Left cardiac atrium (tissue), 4 donors: ENCODE measurements around the gene FRMPD4. TPM values are rescaled to one million over a fixed set of nuclear protein-coding genes. Genes with fewer than 3 reads are reported as not detected.
A peak's percentile ranks its signal among the peaks of the same experiment; 100 is the strongest.

Experiments used
- ATAC-seq, 2 donors: fragments of 200-7000 bp; cut with Tn5 transposase; one replicate each; pipeline ENCODE4 v1.9.1; 2020; ENCODE audit warnings: mild to moderate bottlenecking in 2 of 2, moderate library complexity in 2 of 2
- DNase-seq: peaks from one replicate; pipeline ENCODE4 v3.0.0-alpha.2; 2020
- intact Hi-C, 2 donors: fragments of 100-400 bp; cut with DNase I; formaldehyde crosslinking; loops; one replicate each; pipeline versions ENCODE4 v1.14.1 to v1.15.1; 2022 to 2023
- total RNA-seq, 2 donors: library from RNA; stranded (reverse); fragmentation: NEBNext Ultra II Directional; extraction: Animal tissue kit (Norgen Biotek cat#: 25700); gene quantifications; one replicate each; pipeline ENCODE4 v1.2.1, GENCODE V29; 2021
- donor health status: DM: no; HTN: yes; CAD: no.
- donor health status: DM: no; HTN: yes; CAD: no; lungs with severe emphysema.
- donor health status: DM: yes; HTN: yes; CAD: no.
- donor health status: Dilated cardiomyopathy.

Gene FRMPD4
- total RNA-seq, 2 donors from 2014 or later = 0.52 to 0.77 TPM

GRCh38 chrX:12197030-12197429, 58.8 kb downstream of the FRMPD4 start:
- ATAC-seq (no peak), DNase-seq (no peak)
- intact Hi-C loops = no loop called here

DNA sequence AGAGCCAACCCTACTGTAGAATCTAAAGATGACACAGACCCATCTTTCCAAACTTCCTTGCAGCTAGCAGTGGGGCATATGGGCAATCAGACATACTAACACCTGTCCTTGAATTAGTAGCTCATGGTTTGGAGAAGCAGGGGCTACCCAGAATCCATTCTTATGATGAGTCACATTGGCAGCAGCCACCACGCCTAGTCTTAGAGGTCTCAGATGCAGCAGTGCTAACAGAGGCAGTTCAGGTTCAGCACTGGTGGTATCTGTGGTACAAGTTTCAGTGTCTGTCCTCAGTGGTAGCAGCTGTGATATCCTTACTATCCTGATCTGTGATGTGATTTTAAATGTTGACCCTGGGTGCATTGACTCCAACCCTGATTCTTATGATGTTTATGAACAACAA, 68.1 kb downstream of the FRMPD4 start:
- intact Hi-C loops = no loop called here
- DNase-seq (no peak), ATAC-seq (no peak)

- peak; percentile 37 for DNase-seq
- intact Hi-C loops = no loop called here
- peak in 1 of 2 donors; percentile 81 for ATAC-seq
Measured at GRCh38 chrX:12210196-12210815, 72.0 kb downstream of the FRMPD4 start.

- ATAC-seq = peak in 1 of 2 donors; percentile 19
- DNase-seq = no peak
- intact Hi-C loops = no loop called here
Measured at GRCh38 chrX:12210971-12211370, 72.7 kb downstream of the FRMPD4 start.

DNA sequence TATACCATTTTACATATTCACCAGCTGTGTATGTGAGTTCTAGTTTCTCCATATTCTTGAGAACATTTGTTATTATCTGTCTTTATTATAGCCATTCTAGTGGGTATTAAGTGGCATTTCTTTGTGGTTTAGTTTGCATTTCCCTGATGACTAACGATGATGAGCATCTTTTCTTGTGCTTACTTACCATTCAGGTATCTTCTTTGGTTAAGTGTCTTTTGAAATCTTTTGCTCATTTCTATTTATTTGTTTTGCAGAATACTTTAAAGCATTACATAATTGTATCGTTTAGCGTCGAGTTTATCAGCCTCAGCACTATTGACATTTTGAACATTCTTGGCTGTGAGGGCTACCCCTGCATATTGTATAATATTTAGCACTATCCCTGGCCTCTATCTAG, 85.4 kb downstream of the FRMPD4 start:
- DNase-seq (no peak), ATAC-seq (no peak)
- intact Hi-C loops = no loop called here

DNA sequence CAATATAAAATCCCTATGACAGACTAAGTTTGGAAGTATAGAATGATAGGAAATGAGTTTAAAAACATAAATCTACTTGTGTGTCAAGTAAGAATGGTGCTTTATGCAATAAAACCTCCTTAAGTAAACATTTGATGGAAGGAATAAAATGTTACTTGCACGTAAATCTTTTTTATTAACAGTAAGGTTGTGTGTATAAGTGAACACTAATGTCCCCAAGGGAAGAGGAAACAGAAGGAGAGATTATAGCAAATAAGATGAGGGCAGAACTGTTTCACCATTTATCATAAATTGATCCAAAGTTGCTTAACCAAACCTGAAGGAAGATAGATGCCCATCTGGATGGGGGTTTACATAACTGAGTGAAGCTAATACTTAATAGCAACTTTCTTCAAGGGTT, 86.8 kb downstream of the FRMPD4 start:
- no peak for DNase-seq
- intact Hi-C loops = no loop called here
- no peak for ATAC-seq

DNA sequence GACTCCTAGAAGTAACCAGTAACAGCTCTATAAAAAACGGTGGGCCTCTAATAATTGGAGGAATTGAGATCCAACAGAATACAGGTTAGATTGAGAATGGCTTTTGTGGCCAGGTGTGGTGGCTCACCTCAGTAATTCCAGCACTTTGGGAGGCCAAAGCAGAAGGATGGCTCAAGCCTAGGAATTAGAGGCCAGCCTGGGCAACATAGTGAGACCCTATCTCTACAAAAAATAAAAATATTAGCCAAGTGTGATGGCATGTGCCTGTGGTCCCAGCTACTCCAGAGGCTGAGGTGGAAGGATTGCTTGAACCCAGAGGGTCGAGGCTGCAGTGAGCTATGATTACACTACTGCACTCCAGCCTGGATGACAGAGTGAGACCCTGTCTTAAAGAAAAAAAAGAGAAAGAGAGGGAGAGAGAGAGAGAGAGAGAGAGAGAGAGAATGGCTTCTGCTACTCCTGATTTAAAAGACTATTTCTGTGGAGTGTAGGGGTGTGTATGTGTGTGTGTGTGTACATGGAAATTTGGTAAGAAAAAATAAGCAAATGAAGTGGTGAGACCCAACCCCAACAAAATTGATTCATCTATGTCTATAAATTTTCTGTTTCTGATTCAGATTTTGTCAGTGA, 89.3 kb downstream of the FRMPD4 start:
- no peak for ATAC-seq
- intact Hi-C loops = no loop called here
- DNase-seq = no peak

GRCh38 chrX:12228862-12229261, 90.6 kb downstream of the FRMPD4 start:
- intact Hi-C loops = no loop called here
- DNase-seq (no peak), ATAC-seq (no peak)

- intact Hi-C loops = no loop called here
- no peak for DNase-seq
- ATAC-seq = no peak
Measured at GRCh38 chrX:12229986-12230385, 91.7 kb downstream of the FRMPD4 start.

DNA sequence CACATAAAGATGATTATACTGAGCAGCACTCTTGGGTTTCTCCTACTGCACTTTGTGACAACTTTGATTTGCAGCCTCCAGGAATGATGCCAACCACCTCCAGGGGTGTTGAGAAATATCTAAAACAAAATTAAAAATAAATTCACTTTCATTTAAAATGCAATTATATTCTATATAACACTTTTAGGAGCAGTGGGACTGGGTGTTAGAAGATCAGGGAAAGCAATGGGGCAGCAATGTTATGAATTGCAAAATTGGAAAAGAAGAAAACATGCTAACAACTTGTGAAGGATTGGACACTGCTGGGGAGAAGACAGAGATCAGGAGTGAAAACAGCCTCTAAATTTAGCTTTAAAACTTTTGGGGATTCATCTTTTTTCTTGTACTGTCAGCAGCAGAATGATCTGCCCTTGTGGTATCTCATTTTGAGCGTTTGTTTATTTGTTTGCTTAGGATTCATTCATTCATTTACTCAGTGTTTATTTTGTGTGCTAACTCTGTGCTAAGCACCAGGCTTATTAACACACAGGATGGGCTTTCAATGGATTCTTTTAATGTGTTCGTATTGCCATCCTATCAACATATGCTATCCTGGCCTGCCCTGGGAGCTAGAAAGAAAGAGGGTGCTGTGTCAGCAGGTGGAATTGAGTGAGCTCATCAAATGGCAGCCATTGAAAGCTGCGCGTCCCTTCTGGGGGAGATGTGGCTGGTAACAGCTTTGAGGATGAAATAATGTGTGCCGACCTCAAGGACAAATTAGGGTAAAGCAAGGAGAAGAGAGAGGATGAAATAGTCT, 96.5 kb downstream of the FRMPD4 start:
- intact Hi-C loops = no loop called here
- no peak for DNase-seq
- no peak for ATAC-seq

GRCh38 chrX:12236156-12236555, 97.9 kb downstream of the FRMPD4 start:
- ATAC-seq (no peak), DNase-seq (no peak)
- intact Hi-C loops = no loop called here

GRCh38 chrX:12237131-12237530, 98.9 kb downstream of the FRMPD4 start:
- intact Hi-C loops = no loop called here
- DNase-seq (no peak), ATAC-seq (no peak)

GRCh38 chrX:12237771-12238170, 99.5 kb downstream of the FRMPD4 start:
- DNase-seq = no peak
- intact Hi-C loops = no loop called here
- no peak for ATAC-seq

GRCh38 chrX:12239356-12240082, 101.2 kb downstream of the FRMPD4 start:
- no peak for ATAC-seq
- intact Hi-C loops = no loop called here
- DNase-seq = no peak

DNA sequence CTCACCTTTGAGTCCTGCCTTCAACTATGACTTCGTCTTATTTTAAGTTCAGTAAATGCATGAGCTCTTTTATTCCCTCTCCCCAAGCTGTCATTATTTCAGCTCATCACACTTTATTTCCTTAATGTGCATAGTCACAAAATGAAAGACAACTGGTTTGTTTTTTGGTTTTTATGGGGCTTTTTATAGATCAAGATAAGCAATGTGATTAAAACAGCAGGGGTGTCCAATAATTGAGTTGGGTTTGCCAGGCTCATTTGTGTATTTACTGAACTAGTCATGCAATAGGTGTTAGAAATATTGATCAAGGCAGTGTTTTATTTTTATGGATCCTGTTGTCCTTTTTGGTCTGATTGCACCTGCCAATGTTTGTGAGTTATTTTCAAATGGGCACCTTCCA, 102.2 kb downstream of the FRMPD4 start:
- no peak for DNase-seq
- intact Hi-C loops = no loop called here
- ATAC-seq = no peak

DNA sequence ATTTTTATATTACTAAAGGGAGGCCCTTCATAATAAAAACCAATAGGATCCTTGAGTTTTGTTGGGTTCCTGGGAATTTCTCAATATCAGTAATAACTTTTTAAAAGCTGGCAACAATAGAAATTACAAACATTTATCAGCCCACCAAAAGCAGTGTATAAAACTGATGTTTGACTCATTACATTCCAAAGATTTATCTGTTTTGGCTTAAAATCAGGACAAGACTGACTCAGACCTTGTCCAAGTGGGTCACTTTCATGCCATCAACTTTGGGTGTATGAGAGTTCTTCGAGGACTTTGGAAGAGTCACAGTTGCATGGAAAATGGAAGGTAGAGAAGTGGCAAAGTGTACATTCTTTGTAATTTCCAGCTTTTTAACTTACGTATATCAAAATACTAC, 102.8 kb downstream of the FRMPD4 start:
- ATAC-seq (no peak), DNase-seq (no peak)
- intact Hi-C loops = no loop called here

DNA sequence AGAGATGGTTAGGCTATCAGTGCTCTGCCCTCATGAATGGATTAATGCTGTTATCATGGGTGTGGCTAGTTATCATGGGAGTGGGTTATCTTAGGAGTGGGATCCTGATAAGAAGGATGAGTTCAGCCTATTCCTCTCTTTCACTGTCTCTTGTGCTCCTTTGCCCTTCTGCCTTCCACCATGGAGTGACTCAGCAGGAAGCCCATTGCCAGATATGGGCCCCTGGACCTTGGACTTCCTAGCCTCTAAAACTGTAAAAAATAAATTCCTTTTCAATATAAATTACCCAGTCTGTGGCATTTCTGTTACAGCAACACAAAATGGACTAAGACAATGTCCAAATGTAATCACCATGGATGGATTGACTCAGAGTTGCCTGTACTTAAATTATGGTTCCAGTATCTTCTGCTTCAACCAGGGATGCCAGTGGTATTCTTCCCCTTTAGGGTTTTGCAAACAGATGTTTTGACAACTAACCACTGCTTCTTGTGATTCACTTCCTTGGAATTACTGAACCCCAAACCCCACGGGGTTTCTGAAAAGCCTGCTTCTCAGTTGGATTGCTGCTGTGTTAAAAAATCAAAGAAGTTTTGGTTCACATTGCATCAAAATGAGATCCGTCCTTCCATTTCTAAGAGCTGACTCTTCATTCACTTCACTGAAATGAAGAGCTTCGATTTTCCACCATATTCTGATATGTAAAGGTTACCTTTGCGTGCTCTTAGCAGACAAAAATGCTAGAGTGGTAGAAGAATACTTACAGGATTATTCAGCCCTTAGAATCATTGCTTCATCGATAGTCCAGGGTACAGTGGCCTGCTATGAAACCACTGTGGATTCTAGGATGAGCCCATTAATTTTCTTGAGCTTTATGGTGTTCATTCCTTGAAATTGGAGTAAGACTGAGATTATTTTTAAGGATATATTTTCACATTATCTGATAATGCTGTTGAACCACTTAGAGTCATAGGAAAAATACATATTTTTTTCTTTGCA, 107.7 kb downstream of the FRMPD4 start:
- intact Hi-C loops = no loop called here

GRCh38 chrX:12249997-12250396, 111.7 kb downstream of the FRMPD4 start:
- DNase-seq = no peak
- ATAC-seq = no peak
- intact Hi-C loops = no loop called here

More for the DNA sequence above, 107.7 kb downstream of the FRMPD4 start:
- DNase-seq (no peak), ATAC-seq (no peak)

GRCh38 chrX:12263211-12263610, 124.9 kb downstream of the FRMPD4 start:
- intact Hi-C loops = no loop called here
- ATAC-seq = no peak
- DNase-seq = no peak
